NCI-H2081 treated with DMSO at 0.1 percent for 48 hours (cell line): ENCODE data around the gene OSR1.
"Not testable (repeated sequence)": the region's sequence is repeated elsewhere in the genome, so short reads cannot be mapped to it uniquely, and the experiment has no call there.

Experiments used
- DNase-seq: peaks from one replicate; lab custom pipeline; 2025; lab: John Stamatoyannopoulos, UW

The OSR1 gene

GRCh38 chr2:19331450-19331849 lies 27.0 kb downstream of the OSR1 start:
- no peak for DNase-seq

DNA sequence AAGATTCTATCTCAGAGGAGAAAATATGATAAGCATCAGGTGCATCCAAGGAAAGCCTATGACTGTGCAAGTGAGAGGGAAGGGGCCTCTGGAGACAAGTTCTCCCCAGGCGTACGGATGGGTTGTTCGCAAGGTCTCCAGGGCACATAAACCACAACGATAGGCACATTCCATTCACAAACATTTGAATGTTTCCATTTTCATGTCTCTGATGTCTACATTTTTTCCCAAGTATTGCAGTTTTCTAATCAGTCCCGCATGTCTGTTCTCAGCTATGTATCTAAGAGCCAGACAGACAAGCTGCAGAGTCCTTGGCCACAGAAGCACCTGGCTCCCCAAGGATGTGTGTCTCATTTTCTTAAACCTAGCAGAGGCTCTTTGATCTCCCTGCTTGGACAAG lies 28.0 kb downstream of the OSR1 start:
- no peak for DNase-seq

DNA sequence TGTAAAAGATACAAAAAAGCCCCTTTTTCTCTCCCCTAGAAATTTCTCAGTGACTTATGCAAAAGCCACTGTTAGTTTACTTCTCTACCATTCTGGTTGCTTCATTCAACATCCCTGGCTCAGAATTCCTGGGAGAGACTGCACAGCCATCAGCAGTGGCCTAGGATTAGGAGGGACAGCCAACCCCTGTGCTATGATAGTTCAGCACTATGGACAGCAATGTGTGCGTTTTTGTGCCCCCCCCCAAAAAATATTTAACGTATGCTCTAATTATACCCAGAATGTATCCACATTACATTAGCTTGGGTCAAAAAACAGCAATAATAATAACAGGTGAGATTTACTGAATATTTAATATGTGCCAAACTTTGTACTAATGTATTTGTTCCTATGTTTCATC lies 29.0 kb downstream of the OSR1 start:
- DNase-seq = no peak

DNA sequence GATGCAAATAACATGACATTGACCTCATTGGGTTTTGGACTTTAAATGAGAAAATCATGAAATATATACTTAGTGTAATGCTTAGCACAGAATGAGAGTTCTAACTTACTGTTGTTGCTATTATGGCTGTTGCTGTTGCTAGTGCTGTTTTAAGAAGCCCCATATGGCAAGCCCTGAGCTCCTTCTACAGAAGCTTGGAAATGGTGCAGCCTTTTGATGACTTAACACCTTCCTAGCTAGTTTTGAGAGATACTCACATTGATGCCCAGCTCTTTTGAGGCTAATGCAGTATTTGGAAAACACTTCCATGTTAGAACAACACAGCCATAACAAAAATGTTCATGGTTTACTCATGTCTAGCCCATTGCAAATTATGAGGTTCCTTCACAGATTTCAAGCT lies 30.9 kb downstream of the OSR1 start:
- no peak for DNase-seq

GRCh38 chr2:19321946-19322345 lies 36.5 kb downstream of the OSR1 start:
- no peak for DNase-seq

- no peak for DNase-seq
These were observed 37.6 kb downstream of the OSR1 start for GRCh38 chr2:19320813-19321212.

DNA sequence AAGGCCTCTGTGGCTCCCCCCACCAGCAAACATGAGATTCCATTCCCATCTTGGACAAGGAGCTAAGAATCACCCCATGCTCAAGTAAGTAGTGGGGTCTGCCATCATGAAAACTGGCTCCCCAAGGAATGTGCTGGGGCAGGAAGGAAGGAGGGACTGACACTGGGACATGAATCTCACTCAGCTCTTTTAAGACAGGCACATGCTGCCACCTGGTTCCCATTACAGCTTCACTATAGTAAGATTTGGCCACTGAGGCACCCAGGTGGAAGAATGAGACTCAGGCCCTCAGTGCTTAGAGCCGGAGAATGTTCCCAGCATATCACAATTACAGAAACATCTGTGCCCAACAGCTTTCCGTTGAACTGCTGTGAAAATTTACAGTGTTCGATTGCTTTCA lies 38.7 kb downstream of the OSR1 start:
- no peak for DNase-seq

- no peak for DNase-seq
These were observed 39.4 kb downstream of the OSR1 start for GRCh38 chr2:19319064-19319463.

GRCh38 chr2:19313553-19313952 lies 44.9 kb downstream of the OSR1 start:
- DNase-seq = no peak

GRCh38 chr2:19312949-19313348 lies 45.5 kb downstream of the OSR1 start:
- DNase-seq = no peak

- DNase-seq = not testable (repeated sequence)
These were observed 52.4 kb downstream of the OSR1 start for GRCh38 chr2:19306065-19306464.

DNA sequence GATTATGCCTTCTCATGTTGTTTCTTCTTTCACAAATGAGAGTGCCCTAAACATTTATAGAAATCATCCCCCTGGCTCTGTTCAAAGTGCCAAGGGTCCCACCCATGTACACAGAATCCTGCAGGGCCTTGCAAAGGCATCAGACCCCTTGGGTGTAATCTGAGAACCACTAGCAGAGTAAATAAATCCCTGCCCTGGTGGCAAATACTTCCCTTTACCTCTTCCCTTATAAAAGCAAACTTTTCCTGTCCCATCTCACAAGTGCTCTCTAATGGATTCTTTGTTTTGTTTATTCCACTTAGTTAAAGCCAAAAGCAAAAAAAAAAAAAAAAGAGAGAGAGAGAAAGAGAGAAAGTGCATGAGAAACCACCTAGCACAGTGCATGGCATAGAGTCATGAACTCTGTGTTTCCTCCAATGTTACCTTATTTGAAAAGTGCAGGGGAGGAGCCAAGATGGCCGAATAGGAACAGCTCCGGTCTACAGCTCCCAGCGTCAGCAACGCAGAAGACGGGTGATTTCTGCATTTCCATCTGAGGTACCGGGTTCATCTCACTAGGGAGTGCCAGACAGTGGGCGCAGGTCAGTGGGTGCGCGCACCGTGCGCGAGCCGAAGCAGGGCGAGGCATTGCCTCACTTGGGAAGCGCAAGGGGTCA lies 52.9 kb downstream of the OSR1 start:
- DNase-seq = not testable (repeated sequence)

DNA sequence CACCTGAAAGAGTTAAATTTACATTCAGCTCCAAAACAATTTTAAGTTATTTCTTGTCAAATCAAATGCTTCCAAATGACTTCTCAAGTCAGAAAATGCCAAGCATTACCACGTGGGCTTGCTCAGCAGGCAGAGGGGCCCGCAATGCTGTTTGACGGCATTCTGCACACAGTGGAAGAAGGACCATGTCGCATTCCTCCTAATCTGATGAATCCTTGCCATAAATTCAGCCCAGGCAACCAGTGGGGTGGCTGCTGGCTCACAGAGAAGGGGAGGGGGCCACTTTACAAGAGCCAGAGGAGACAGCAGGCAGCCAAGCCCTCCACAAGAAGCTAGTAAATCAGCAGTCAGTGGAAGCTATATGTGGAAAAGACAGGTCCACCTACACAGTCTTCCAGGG lies 56.7 kb downstream of the OSR1 start:
- no peak for DNase-seq
